Measurements from ENCODE around the gene SRSF5.

DNA sequence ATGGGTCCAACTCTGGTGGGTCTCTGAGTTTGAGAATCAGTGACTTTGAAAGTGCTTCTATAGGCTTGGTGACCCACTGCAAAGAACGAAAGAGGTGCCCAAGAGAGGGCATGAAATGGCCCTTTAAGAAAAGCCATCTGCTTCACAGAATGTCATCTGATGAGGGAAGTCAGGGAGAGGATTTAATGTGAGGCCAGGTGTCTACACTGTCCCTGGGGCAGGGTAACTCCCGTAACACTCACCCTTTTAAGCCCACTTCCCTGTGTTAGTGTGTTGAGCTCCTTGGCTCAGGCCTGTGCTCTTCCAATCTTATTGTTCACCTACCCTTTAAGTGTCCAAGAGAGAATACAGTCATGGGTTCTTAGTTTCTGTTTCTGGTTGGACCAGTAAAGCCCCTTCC, 16.4 kb upstream of the SRSF5 start:
- no peak for TF ChIP-seq POLR2A (IDR thresholded peaks at IDR 0.05)
- TF ChIP-seq, protein P1, sequence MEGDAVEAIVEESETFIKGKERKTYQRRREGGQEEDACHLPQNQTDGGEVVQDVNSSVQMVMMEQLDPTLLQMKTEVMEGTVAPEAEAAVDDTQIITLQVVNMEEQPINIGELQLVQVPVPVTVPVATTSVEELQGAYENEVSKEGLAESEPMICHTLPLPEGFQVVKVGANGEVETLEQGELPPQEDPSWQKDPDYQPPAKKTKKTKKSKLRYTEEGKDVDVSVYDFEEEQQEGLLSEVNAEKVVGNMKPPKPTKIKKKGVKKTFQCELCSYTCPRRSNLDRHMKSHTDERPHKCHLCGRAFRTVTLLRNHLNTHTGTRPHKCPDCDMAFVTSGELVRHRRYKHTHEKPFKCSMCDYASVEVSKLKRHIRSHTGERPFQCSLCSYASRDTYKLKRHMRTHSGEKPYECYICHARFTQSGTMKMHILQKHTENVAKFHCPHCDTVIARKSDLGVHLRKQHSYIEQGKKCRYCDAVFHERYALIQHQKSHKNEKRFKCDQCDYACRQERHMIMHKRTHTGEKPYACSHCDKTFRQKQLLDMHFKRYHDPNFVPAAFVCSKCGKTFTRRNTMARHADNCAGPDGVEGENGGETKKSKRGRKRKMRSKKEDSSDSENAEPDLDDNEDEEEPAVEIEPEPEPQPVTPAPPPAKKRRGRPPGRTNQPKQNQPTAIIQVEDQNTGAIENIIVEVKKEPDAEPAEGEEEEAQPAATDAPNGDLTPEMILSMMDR (IDR thresholded peaks at IDR 0.05), result no peak
